Measurements from ENCODE around the gene DYNLT1. TPM values are rescaled to one million over a fixed set of nuclear protein-coding genes. Genes with fewer than 3 reads are reported as not detected.

Gene DYNLT1
- total RNA-seq, 4 donors from 2014 or later, result 40.5 to 77.9 (median 60.6) TPM

DNA sequence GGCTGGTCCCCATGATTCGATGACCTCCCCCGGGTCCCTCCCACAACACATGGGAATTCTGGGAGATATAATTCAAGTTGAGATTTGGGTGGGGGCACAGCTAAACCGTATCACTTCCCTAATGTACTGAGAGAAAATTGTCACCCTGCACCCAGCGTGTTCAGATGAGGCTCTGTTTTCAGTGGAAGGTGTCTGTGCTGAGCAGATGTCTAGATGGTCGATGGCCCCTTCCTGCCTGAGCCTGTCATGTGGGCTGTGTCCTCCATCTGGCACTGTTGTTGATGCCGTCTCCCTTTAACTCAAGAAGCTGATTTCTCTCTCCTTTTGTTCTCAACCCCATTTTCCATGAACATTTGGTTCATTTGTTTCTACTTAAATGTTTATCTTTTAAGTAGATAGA is 47.7 kb downstream of the DYNLT1 start:
- TF ChIP-seq CTCF (IDR thresholded peaks at IDR 0.05; ENCODE audit: low read depth), result no peak

- no peak for TF ChIP-seq CTCF (IDR thresholded peaks at IDR 0.05; ENCODE audit: low read depth)
Measured at GRCh38 chr6:158595223-158595622, 49.3 kb downstream of the DYNLT1 start.

DNA sequence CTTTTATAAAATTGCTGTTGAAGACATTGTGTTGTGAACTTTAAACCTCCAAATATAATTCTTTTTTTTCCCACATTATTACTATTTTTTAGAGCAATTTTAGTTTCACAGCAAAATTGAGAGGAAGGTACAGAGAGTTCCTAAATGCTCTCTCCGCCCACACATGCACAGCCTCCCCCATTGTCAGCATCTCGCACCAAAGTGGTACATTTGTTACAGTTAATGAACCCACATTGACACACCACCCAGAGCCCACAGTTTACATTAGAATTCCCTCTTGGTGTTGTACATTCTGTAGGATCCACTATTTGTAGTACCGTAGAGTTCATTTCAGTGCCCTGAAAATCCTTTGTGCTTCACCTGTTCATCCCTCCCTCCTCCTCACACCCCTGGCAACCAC is 50.9 kb downstream of the DYNLT1 start:
- no peak for TF ChIP-seq CTCF (IDR thresholded peaks at IDR 0.05; ENCODE audit: low read depth)

- no peak for TF ChIP-seq CTCF (IDR thresholded peaks at IDR 0.05; ENCODE audit: low read depth)
Measured at GRCh38 chr6:158591810-158592209, 52.7 kb downstream of the DYNLT1 start.

- TF ChIP-seq CTCF (IDR thresholded peaks at IDR 0.05; ENCODE audit: low read depth), result no peak
Measured at GRCh38 chr6:158591134-158591809, 53.3 kb downstream of the DYNLT1 start.

GRCh38 chr6:158589366-158589765 is 55.2 kb downstream of the DYNLT1 start:
- no peak for TF ChIP-seq CTCF (IDR thresholded peaks at IDR 0.05; ENCODE audit: low read depth)

GRCh38 chr6:158586652-158587051 is 57.9 kb downstream of the DYNLT1 start:
- no peak for TF ChIP-seq CTCF (IDR thresholded peaks at IDR 0.05; ENCODE audit: low read depth)

Small RNAs within 50 kb of the gene (small RNA-seq; reads per million reads assigned to genes)
- gene MIR7161, result not detected

Other genes starting within 250 kb of the DYNLT1 start
- 10 to 100 TPM; 15.1 to 33.1 (median 19.7) TPM for gene TMEM181, start 84.7 kb downstream of the DYNLT1 start, total RNA-seq
- 10 to 100 TPM in 1 of 4 donors, 1 to 10 TPM in 3; 1.3 to 18.2 (median 6.3) TPM for gene SYTL3, start 5.3 kb upstream of the DYNLT1 start, total RNA-seq
- gene EZR, start 174.6 kb upstream of the DYNLT1 start, total RNA-seq, result 10 to 100 TPM; 28.6 to 40.3 (median 33.7) TPM